ENCODE measurements around the gene SPATA6L.
"Not testable (repeated sequence)": the region's sequence is repeated elsewhere in the genome, so short reads cannot be mapped to it uniquely, and the experiment has no call there.

SPATA6L gene

DNA sequence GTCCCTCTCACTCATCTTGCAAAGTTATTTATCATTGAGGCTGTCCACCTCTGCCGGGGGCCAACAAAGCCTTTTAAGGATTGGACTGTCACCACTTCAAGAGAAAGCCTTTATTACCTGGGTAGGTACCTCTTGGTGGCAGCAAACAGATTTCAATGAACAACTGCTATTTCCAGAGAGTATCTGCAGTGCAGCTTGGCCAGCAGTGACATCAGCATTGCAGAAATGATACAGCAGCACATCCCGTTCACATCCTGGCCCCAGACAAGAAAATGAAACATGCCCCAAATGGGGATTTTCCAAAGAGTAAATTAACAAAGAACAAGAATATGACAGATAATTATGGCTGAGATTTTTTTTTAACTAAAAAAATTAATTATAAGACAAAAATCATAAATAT is 2.3 kb upstream of the SPATA6L start:
- Histone ChIP-seq H3K27me3 (ENCODE audit: insufficient read depth, low read length) (no peaks in the 10 kb centered on the region), H3K4me1 (ENCODE audit: insufficient read depth, low read length) (peaks cover 19% of the 10 kb centered on the region), H3K9me3 (ENCODE audit: low read length) (no peaks in the 10 kb centered on the region), H2AFZ (ENCODE audit: low read depth, low read length) (no peak overlapping the region), H3K36me3 (ENCODE audit: insufficient read depth, low read length) (no peaks in the 10 kb centered on the region), H3K4me3 (ENCODE audit: low read length) (no peak overlapping the region)

DNA sequence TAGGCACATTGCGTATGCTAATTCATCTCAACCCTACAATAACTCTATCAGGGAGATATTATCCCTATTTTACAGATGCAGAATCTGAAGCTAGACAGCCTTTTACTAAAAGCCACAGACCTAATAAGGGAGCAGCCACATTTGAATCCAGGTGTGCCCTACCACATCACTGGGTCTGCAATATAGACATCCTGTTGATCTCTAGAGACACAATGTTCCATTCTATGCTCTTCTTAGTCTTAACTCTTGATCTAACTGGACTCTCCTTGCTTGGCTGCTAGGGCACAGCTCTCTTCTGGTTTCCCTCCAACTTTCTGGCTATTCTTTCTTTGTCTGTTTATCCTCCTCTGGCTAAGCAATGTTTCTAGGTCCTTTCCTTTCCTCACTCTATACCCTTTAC is 1.4 kb upstream of the SPATA6L start:
- H2AFZ ChIP-seq (ENCODE audit: low read depth, low read length), result no peak overlapping the region
- no peaks in the 10 kb centered on the region for H3K36me3 ChIP-seq (ENCODE audit: insufficient read depth, low read length)
- no peaks in the 10 kb centered on the region for H3K27me3 ChIP-seq (ENCODE audit: insufficient read depth, low read length)
- peaks cover 29% of the 10 kb centered on the region for H3K4me1 ChIP-seq (ENCODE audit: insufficient read depth, low read length)
- no peaks in the 10 kb centered on the region for H3K9me3 ChIP-seq (ENCODE audit: low read length)
- H3K4me3 ChIP-seq (ENCODE audit: low read length), result no peak overlapping the region

DNA sequence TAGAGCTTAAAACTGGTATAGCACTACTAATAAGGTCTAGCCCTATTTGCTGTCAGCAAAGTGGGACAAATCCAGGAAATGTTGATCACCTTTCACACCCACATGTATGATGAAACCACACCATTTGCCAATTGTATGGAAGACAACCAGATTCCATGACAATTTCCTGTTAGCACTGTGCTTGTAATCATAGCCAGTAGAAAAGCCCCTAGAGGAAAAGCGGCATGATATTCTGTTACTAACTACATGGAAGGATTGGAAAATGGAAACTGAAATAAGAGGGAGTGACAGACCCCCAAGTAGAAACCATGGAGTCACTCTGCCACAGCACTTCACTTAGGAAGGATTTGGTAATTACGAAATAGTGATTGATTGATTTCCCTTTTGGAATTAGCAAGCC is 923 bp downstream of the SPATA6L start:
- no peak overlapping the region for H3K4me3 ChIP-seq (ENCODE audit: low read length)
- H3K36me3 ChIP-seq (ENCODE audit: insufficient read depth, low read length), result no peaks in the 10 kb centered on the region
- no peaks in the 10 kb centered on the region for H3K9me3 ChIP-seq (ENCODE audit: low read length)
- H3K4me1 ChIP-seq (ENCODE audit: insufficient read depth, low read length), result peaks cover 29% of the 10 kb centered on the region
- H3K27me3 ChIP-seq (ENCODE audit: insufficient read depth, low read length), result no peaks in the 10 kb centered on the region
- H2AFZ ChIP-seq (ENCODE audit: low read depth, low read length), result no peak overlapping the region

DNA sequence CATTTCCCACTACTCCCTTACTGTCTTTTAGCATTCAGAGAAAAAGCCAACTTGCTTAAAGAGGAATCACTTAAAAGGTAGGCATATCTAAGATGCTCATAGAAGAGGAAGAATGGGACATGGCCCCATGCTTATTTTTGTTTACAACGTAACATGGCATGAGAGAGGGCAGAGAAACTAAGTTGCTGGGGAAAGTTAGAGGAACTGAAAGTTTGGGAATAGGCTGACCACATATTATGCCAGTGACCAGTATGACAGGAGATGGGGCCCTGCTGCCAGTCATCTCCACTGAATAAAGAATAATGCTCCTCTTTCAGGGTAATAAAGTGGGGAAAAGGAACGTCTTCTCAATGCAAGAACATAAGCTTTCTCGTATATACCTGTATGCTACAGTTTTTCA is 2.3 kb downstream of the SPATA6L start:
- Histone ChIP-seq H3K4me3 (ENCODE audit: low read length) (no peak overlapping the region), H3K9me3 (ENCODE audit: low read length) (no peaks in the 10 kb centered on the region), H3K36me3 (ENCODE audit: insufficient read depth, low read length) (no peaks in the 10 kb centered on the region), H2AFZ (ENCODE audit: low read depth, low read length) (no peak overlapping the region), H3K27me3 (ENCODE audit: insufficient read depth, low read length) (no peaks in the 10 kb centered on the region), H3K4me1 (ENCODE audit: insufficient read depth, low read length) (peaks cover 28% of the 10 kb centered on the region)

DNA sequence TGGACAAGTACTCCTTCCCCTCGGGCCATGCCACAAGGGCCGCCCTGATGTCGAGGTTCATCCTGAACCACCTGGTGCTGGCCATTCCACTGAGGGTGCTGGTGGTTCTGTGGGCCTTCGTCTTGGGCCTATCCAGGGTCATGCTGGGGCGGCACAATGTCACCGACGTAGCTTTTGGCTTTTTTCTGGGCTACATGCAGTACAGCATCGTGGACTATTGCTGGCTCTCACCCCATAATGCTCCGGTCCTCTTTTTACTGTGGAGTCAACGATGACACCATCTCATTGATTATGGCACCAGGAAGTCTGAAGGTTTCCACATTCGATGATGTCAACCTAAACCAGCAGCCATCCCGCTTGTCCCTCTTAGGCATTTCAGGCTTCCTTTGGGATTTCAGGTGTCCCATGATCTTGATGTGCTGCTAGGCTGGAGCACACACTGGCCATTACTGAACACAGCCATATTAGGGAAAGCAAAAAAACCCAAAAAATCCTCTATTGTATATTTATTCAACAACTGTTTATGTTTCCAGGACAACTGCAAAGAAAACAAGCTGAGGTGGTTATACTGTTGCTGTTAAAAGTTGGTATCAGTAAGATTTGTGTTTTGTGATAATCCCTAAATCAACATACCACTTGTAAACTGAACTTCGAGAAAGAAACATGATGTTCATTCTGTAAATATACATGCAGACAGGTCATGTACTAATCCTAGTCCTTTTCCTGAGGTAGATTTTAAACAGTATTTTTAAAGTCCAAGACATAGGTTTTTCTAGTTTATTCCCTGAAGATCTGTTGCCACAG is 3.1 kb downstream of the SPATA6L start:
- Histone ChIP-seq H2AFZ (ENCODE audit: low read depth, low read length) (no peak overlapping the region), H3K4me1 (ENCODE audit: insufficient read depth, low read length) (peaks cover 28% of the 10 kb centered on the region), H3K9me3 (ENCODE audit: low read length) (no peaks in the 10 kb centered on the region), H3K27me3 (ENCODE audit: insufficient read depth, low read length) (no peaks in the 10 kb centered on the region), H3K4me3 (ENCODE audit: low read length) (peak overlapping the region; percentile 61), H3K36me3 (ENCODE audit: insufficient read depth, low read length) (no peaks in the 10 kb centered on the region)

DNA sequence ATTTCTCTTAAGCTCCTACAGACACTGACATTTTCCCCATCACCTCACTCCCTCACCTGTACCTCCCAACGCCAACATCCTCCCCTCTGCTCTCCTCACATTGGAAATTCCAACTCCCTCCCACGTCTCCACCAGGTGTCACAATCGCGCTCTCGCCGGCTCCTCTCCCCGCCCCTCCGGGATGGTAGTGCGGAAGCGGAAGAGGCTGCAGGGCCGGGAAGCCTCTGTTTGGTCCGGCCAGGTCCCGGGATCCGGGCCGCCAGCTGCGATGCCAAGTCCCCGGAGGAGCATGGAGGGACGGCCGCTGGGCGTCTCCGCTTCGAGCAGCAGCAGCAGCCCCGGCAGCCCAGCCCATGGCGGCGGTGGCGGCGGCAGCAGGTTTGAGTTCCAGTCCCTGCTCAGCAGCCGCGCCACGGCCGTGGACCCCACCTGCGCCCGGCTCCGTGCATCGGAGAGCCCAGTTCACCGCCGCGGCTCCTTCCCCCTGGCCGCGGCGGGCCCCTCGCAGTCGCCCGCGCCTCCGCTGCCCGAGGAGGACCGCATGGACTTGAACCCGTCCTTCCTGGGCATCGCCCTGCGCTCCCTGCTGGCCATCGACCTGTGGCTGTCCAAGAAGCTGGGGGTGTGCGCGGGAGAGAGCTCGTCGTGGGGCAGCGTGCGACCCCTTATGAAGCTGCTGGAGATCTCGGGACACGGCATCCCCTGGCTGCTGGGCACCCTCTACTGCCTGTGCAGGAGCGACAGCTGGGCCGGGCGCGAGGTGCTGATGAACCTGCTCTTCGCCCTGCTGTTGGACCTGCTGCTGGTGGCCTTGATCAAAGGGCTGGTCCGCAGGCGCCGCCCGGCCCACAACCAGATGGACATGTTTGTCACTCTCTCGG is 3.9 kb downstream of the SPATA6L start, which contains the start of gene PLPP6:
Gene PLPP6 (plus strand): TSS at position 187 of the 881 bp plus-strand sequence. CDS start 82 bp downstream, at position 269.
- H3K36me3 ChIP-seq (ENCODE audit: insufficient read depth, low read length), result no peaks in the 10 kb centered on the region
- H3K9me3 ChIP-seq (ENCODE audit: low read length), result no peaks in the 10 kb centered on the region
- peak within 1 kb of the TSS; percentile 61 for H3K4me3 ChIP-seq (ENCODE audit: low read length)
- H2AFZ ChIP-seq (ENCODE audit: low read depth, low read length), result peak within 1 kb of the TSS; percentile 79
- H3K27me3 ChIP-seq (ENCODE audit: insufficient read depth, low read length), result no peaks in the 10 kb centered on the region
- peaks cover 28% of the 10 kb centered on the region for H3K4me1 ChIP-seq (ENCODE audit: insufficient read depth, low read length)

DNA sequence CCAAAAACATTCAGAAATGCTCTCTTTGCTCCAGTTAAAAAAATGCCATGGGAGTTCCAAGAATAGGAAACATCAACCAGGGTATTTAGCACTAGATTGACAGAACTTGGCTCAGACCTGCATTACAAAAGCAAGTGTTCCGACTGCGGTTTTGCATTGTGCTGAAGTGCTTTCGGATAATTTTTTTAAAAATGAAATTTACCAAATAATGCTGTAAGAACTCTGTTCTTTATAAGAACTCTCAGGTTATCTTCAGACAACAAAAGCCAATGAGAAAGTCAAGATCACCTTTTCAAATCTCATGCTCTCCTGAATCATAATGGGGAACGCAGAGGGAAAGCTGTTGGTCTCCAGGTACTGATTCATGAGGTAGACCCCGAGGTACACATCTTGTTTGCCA is 4.7 kb downstream of the SPATA6L start:
- Histone ChIP-seq H3K4me3 (ENCODE audit: low read length) (peak overlapping the region; percentile 61), H3K27me3 (ENCODE audit: insufficient read depth, low read length) (no peaks in the 10 kb centered on the region), H3K36me3 (ENCODE audit: insufficient read depth, low read length) (no peaks in the 10 kb centered on the region), H2AFZ (ENCODE audit: low read depth, low read length) (peak overlapping the region; percentile 79), H3K4me1 (ENCODE audit: insufficient read depth, low read length) (peaks cover 28% of the 10 kb centered on the region), H3K9me3 (ENCODE audit: low read length) (no peaks in the 10 kb centered on the region)

DNA sequence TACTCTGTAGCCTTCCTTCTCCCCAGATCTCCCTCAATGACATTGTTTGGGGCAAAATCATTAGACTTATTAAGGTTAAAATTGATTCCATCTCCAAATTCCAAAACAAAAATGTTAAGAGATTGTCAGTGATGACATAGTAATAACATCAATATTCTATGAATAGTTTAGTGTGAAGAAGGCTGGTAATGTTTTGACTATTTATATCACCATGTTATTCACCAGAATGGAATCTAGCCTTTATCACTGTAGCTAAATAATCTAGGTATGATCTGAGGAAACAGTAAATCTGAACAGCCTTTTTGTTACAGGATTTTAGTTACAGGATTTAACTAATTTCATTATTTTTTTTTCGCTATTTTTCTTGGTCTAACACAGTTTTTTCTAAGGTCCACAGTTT is 5.1 kb downstream of the SPATA6L start:
- Histone ChIP-seq H3K4me1 (ENCODE audit: insufficient read depth, low read length) (peaks cover 28% of the 10 kb centered on the region), H3K4me3 (ENCODE audit: low read length) (no peak overlapping the region), H2AFZ (ENCODE audit: low read depth, low read length) (peak overlapping the region; percentile 79)

DNA sequence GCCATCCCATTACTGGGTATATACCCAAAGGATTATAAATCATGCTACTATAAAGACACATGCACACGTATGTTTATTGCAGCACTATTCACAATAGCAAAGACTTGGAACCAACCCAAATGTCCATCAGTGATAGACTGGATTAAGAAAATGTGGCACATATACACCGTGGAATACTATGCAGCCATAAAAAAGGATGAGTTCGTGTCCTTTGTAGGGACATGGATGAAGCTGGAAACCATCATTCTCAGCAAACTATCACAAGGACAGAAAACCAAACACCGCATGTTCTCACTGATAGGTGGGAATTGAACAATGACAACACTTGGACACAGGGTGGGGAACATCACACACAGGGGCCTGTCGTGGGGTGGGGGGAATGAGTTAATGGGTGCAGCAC is 5.6 kb downstream of the SPATA6L start:
- not testable (repeated sequence) for H3K4me3 ChIP-seq (ENCODE audit: low read length); H2AFZ ChIP-seq (ENCODE audit: low read depth, low read length); H3K27me3 ChIP-seq (ENCODE audit: insufficient read depth, low read length); H3K9me3 ChIP-seq (ENCODE audit: low read length); H3K36me3 ChIP-seq (ENCODE audit: insufficient read depth, low read length)
- peaks cover 28% of the 10 kb centered on the region for H3K4me1 ChIP-seq (ENCODE audit: insufficient read depth, low read length)

More for the DNA sequence above, 5.1 kb downstream of the SPATA6L start:
- no peaks in the 10 kb centered on the region for H3K36me3 ChIP-seq (ENCODE audit: insufficient read depth, low read length)
- no peaks in the 10 kb centered on the region for H3K27me3 ChIP-seq (ENCODE audit: insufficient read depth, low read length)
- no peaks in the 10 kb centered on the region for H3K9me3 ChIP-seq (ENCODE audit: low read length)

DNA sequence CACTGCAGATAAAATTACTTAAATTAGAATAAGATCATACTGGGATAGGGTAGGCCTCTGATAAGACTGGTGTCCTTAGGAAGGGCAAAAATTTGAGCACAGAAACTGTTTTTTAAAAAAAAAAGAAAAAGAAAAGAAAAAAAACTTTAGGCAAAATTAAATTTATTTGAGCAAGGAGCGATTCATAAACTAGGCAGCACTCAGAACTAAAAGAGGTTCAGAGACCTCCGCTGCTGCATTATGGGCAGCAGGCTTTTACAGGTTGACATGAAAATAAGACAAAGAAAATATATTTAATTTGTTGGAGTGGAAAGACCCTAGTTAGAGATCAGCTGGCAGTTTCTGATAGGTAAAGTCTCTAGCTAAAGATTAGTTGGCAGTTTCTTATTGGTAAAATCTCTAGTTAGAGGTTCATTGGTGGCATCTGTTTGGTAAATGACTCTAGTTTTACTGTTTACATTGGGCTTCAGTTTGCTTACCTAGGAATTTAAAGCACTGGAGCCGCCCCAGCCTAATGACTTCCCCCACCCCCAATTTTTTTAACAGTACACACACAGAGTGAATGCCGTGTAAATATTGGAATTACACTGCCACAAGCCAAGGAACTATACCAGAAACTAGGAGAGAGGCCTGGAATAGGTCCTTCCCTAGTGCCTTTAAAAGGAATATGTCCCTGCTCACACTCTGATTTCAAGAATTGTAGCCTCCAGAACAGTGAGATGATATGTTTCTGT is 8.7 kb downstream of the SPATA6L start:
- Histone ChIP-seq H3K36me3 (ENCODE audit: insufficient read depth, low read length) (no peaks in the 10 kb centered on the region), H2AFZ (ENCODE audit: low read depth, low read length) (no peak overlapping the region), H3K9me3 (ENCODE audit: low read length) (no peaks in the 10 kb centered on the region), H3K4me1 (ENCODE audit: insufficient read depth, low read length) (peaks cover 4% of the 10 kb centered on the region), H3K27me3 (ENCODE audit: insufficient read depth, low read length) (no peaks in the 10 kb centered on the region), H3K4me3 (ENCODE audit: low read length) (no peak overlapping the region)

DNA sequence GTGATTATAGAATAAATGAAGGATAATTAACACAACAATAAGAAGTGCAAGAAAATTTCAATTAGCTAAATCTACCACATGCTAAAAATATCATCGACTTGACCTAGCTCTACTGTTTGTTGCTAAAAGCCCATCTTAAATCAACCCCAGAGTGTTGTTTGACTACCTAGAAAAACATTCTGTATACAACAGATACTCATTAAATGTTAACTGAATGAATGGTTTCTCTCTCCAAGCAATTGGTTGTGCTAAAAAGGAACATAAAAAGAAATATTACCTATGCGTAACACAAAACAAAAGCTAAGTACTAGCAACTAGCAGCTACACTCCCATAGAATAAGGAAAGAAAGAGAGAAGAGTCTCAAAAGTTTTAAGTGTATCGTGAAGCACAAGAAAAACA is 9.7 kb downstream of the SPATA6L start:
- H3K4me3 ChIP-seq (ENCODE audit: low read length), result no peak overlapping the region

DNA sequence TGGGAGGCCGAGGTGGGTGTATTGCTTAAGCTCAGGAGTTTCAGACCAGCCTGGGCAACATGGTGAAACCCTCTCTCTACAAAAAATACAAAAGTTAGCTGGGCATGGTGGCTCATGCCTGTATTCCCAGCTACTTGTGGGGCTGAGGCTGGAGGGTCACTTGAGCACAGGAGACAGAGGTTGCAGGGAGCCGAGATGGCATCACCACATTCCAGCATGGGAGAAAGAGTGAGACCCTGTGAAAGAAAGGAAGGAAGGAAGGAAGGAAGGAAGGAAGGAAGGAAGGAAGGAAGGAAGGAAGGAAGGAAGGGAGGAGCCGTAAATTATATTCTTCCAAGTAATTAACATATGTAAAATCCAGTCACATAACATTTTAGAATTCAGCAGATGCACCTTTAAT is 10.1 kb downstream of the SPATA6L start:
- not testable (repeated sequence) for H3K27me3 ChIP-seq (ENCODE audit: insufficient read depth, low read length)

More for the DNA sequence above, 9.7 kb downstream of the SPATA6L start:
- no peaks in the 10 kb centered on the region for H3K27me3 ChIP-seq (ENCODE audit: insufficient read depth, low read length)
- H2AFZ ChIP-seq (ENCODE audit: low read depth, low read length), result no peak overlapping the region
- H3K36me3 ChIP-seq (ENCODE audit: insufficient read depth, low read length), result no peaks in the 10 kb centered on the region
- H3K4me1 ChIP-seq (ENCODE audit: insufficient read depth, low read length), result no peaks in the 10 kb centered on the region
- H3K9me3 ChIP-seq (ENCODE audit: low read length), result no peaks in the 10 kb centered on the region

DNA sequence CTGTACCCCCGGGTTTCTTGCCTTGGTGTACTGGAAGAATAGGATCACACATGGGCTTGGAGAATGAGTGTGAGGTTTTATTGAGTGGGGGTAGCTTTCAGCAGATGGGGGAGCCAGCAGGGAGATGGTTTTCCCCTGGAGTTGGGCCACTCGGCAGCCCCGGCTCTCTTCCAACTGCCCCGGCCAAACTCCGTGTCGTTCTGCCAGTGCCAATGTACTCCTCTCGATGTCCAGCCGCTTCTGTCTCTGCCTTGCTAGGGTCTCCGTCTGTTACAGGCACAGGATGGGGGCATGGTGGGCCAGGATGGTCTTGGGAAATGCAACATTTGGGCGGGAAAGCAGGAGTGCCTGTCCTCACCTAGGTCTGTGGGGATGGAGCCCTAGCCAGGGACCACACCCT is 11.7 kb downstream of the SPATA6L start:
- Histone ChIP-seq H3K4me3 (ENCODE audit: low read length) (no peak overlapping the region), H3K27me3 (ENCODE audit: insufficient read depth, low read length) (no peaks in the 10 kb centered on the region), H3K9me3 (ENCODE audit: low read length) (no peaks in the 10 kb centered on the region)

More for the DNA sequence above, 10.1 kb downstream of the SPATA6L start:
- not testable (repeated sequence) for H3K4me1 ChIP-seq (ENCODE audit: insufficient read depth, low read length); H3K9me3 ChIP-seq (ENCODE audit: low read length); H2AFZ ChIP-seq (ENCODE audit: low read depth, low read length); H3K4me3 ChIP-seq (ENCODE audit: low read length); H3K36me3 ChIP-seq (ENCODE audit: insufficient read depth, low read length)

More for the DNA sequence above, 11.7 kb downstream of the SPATA6L start:
- H3K36me3 ChIP-seq (ENCODE audit: insufficient read depth, low read length), result no peaks in the 10 kb centered on the region
- no peaks in the 10 kb centered on the region for H3K4me1 ChIP-seq (ENCODE audit: insufficient read depth, low read length)
- H2AFZ ChIP-seq (ENCODE audit: low read depth, low read length), result no peak overlapping the region

Measured in neuron (in vitro differentiated cells).